A549 (cell line): ENCODE results near the gene ATP11A.

ENCODE experiments used
- CTCF ChIP-seq: fragments of >200 bp; sonication (Bioruptor Twin); formaldehyde crosslinking; IDR thresholded peaks from 3 replicates; pipeline ENCODE4 v1.5.1; 2016
- EP300 ChIP-seq, 2 experiments: fragments of >200 bp; sonication (Bioruptor Twin); formaldehyde crosslinking; IDR thresholded peaks; 2 replicates in 1 of 2; 3 replicates in 1 of 2; pipeline ENCODE4 v1.6.1; 2016 to 2017
- JUN ChIP-seq, 2 experiments: fragments of >200 bp; sonication (Bioruptor Twin); formaldehyde crosslinking; IDR thresholded peaks; 2 replicates in 1 of 2; 3 replicates in 1 of 2; pipeline ENCODE4 v1.6.1; 2016 to 2017
- MAFK ChIP-seq: fragments of 450-650 bp; IDR thresholded peaks from 2 replicates; pipeline ENCODE4 v1.6.1; 2014; ENCODE audit not compliant: partially characterized antibody

GRCh38 chr13:112880221-112880641, 190.4 kb downstream of the ATP11A start:
- no peak for TF ChIP-seq JUN (IDR thresholded peaks at IDR 0.05)
- no peak for TF ChIP-seq MAFK
- no peak for TF ChIP-seq EP300 (IDR thresholded peaks at IDR 0.05)
- no peak for TF ChIP-seq CTCF
